Measurements from ENCODE around the gene MAP3K5. TPM values are rescaled to one million over a fixed set of nuclear protein-coding genes. Genes with fewer than 3 reads are reported as not detected.

The MAP3K5 gene
- total and polyA plus RNA-seq, 9 of the 15 experiments (the other 6 are each of a cell fraction or from before 2014, with no cell fraction given), result 2.2 to 13.0 (median 9.9) TPM

DNA sequence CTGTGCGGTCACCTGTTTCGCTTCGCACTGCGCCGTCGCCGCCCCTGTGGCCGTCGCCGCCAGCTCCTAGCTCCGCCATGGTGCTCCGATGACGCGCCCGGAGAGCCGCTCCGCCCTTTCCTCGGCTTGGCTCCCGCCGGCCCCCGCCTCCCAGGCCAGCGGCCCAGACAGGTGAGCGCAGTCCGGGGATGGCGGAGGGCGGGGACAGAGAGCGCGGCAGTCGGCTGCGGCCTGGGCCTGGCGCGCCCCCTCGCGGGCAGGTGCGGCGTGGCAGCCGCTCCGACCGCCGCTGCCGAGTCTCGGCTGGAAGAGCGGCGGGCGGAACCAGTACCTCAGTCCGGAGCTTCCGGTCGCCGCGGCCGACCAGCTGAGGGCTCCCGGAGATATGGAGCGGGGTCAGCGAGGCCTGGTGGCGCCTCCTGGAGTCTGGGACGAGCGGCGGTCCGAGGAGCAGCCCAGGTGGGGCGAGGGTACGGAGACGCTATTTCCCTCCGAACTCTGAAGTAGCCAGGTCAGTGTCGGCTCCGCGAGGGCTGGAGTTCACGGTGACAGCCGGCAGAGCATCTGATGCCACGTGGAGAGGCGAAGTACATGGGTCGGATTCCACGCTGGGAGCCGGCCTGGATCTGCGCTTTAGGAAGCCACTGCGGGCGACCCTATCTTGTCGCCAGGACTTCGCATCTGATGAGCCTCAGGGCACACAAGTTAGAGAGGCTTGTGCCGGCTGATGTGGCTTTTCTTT, 241.8 kb downstream of the MAP3K5 start, which contains the start of gene MAP7 (continued):
- TF ChIP-seq ZKSCAN1 (IDR thresholded peaks at IDR 0.05; ENCODE audit: low read depth, low read length) (no peak), MYC (IDR thresholded peaks at IDR 0.05; ENCODE audit: low read depth, low read length) (no peak; the same call in 1 of the 2 replicates), MYC (CRISPR knock-in tag; IDR thresholded peaks at IDR 0.05; ENCODE audit: borderline replicate concordance, low read depth) (no peak), RBFOX2 (IDR thresholded peaks at IDR 0.05; ENCODE audit: low read depth, low read length) (peak; percentile 77), BMI1 (IDR thresholded peaks at IDR 0.05; ENCODE audit: low read length) (no peak; the same call in 1 of the 2 replicates), HNRNPK (IDR thresholded peaks at IDR 0.05; ENCODE audit: low read depth, low read length, poor library complexity, severe bottlenecking) (peak; percentile 46), MCM2 (IDR thresholded peaks at IDR 0.05; ENCODE audit: low read depth) (no peak), PCBP1 (IDR thresholded peaks at IDR 0.05; ENCODE audit: low read depth, low read length, poor library complexity, severe bottlenecking) (peak; percentile 87), ZNF24 (IDR thresholded peaks at IDR 0.05) (no peak; the same call in 1 of the 2 replicates), SMARCA5 (IDR thresholded peaks at IDR 0.05) (no peak), PHB2 (IDR thresholded peaks at IDR 0.05; ENCODE audit: low read depth) (no peak), TBL1XR1 (IDR thresholded peaks at IDR 0.05; ENCODE audit: low read length in 2 of 2) (no peak), TCF3 (CRISPR knock-in tag; IDR thresholded peaks at IDR 0.05) (peak; percentile 48; the same call in 1 of the 2 replicates), JUN (IDR thresholded peaks at IDR 0.05; ENCODE audit: borderline replicate concordance, low read depth, low read length) (no peak), JUN (CRISPR knock-in tag; IDR thresholded peaks at IDR 0.05; ENCODE audit: borderline replicate concordance) (0 out of 2 replicates have a peak, but pooled peaks have one; percentile 25), SMAD2 (IDR thresholded peaks at IDR 0.05; ENCODE audit: low read depth, low read length) (no peak), MAFG (tag; conservative IDR thresholded peaks at IDR 0.05) (no peak), MCM5 (IDR thresholded peaks at IDR 0.05; ENCODE audit: low read depth) (no peak), RUNX1 (IDR thresholded peaks at IDR 0.05; ENCODE audit: low read depth) (no peak), SMAD3 (CRISPR knock-in tag; conservative IDR thresholded peaks at IDR 0.05) (no peak), U2AF2 (optimal IDR thresholded peaks at IDR 0.05; ENCODE audit: low read depth, low read length) (no peak)
- TF ChIP-seq, protein P1, sequence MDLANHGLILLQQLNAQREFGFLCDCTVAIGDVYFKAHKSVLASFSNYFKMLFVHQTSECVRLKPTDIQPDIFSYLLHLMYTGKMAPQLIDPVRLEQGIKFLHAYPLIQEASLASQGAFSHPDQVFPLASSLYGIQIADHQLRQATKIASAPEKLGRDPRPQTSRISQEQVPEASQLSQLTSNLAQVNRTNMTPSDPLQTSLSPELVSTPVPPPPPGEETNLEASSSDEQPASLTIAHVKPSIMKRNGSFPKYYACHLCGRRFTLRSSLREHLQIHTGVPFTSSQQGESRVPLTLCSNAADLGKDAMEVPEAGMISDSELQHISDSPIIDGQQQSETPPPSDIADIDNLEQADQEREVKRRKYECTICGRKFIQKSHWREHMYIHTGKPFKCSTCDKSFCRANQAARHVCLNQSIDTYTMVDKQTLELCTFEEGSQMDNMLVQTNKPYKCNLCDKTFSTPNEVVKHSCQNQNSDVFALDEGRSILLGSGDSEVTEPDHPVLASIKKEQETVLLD (IDR thresholded peaks at IDR 0.05), result no peak
- TF ChIP-seq, protein P2, sequence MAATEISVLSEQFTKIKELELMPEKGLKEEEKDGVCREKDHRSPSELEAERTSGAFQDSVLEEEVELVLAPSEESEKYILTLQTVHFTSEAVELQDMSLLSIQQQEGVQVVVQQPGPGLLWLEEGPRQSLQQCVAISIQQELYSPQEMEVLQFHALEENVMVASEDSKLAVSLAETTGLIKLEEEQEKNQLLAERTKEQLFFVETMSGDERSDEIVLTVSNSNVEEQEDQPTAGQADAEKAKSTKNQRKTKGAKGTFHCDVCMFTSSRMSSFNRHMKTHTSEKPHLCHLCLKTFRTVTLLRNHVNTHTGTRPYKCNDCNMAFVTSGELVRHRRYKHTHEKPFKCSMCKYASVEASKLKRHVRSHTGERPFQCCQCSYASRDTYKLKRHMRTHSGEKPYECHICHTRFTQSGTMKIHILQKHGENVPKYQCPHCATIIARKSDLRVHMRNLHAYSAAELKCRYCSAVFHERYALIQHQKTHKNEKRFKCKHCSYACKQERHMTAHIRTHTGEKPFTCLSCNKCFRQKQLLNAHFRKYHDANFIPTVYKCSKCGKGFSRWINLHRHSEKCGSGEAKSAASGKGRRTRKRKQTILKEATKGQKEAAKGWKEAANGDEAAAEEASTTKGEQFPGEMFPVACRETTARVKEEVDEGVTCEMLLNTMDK (IDR thresholded peaks at IDR 0.05; ENCODE audit: borderline replicate concordance, insufficient read depth, low read depth, low read length, poor library complexity, severe bottlenecking), result peak; percentile 89
- TF ChIP-seq, protein P3, sequence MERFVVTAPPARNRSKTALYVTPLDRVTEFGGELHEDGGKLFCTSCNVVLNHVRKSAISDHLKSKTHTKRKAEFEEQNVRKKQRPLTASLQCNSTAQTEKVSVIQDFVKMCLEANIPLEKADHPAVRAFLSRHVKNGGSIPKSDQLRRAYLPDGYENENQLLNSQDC (CRISPR knock-in tag; IDR thresholded peaks at IDR 0.05), result no peak
- TF ChIP-seq, protein P4, sequence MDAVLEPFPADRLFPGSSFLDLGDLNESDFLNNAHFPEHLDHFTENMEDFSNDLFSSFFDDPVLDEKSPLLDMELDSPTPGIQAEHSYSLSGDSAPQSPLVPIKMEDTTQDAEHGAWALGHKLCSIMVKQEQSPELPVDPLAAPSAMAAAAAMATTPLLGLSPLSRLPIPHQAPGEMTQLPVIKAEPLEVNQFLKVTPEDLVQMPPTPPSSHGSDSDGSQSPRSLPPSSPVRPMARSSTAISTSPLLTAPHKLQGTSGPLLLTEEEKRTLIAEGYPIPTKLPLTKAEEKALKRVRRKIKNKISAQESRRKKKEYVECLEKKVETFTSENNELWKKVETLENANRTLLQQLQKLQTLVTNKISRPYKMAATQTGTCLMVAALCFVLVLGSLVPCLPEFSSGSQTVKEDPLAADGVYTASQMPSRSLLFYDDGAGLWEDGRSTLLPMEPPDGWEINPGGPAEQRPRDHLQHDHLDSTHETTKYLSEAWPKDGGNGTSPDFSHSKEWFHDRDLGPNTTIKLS (IDR thresholded peaks at IDR 0.05; ENCODE audit: borderline replicate concordance, low read depth), result peak; percentile 53; the same call in 1 of the 2 replicates
